22Rv1 (cell line): ENCODE measurements around the gene PARP12.

Source experiments
- CTCF ChIP-seq: fragments of 450-650 bp; IDR thresholded peaks from 2 replicates; pipeline ENCODE4 v1.5.1; 2017; ENCODE audit warnings: mild to moderate bottlenecking
- ZFX ChIP-seq: fragments of 450-650 bp; IDR thresholded peaks from 2 replicates; pipeline ENCODE4 v1.6.1; 2017; ENCODE audit warnings: antibody characterized with exemption, borderline replicate concordance

- TF ChIP-seq CTCF, result no peak
- TF ChIP-seq ZFX, result no peak
Observed at GRCh38 chr7:140029072-140029471, 33.7 kb downstream of the PARP12 start.
